H54 (cell line): ENCODE measurements around the gene NCR2.
A peak's percentile ranks its signal among the peaks of the same experiment; 100 is the strongest.

Source experiments
- DNase-seq: peaks from one replicate; pipeline ENCODE4 v3.0.0; 2011; ENCODE audit warnings: low spot score, mixed read lengths; ENCODE audit not compliant: insufficient read length
- FAIRE-seq: peaks from 3 replicates; lab custom pipeline; 2011; peaks lifted over from hg19 to GRCh38; lab: Jason Lieb, UNC
- POLR2A ChIP-seq: IDR thresholded peaks from 2 replicates; pipeline ENCODE4 v1.6.1; 2011; ENCODE audit warnings: low read depth, mild to moderate bottlenecking, low read length

Gene NCR2

DNA sequence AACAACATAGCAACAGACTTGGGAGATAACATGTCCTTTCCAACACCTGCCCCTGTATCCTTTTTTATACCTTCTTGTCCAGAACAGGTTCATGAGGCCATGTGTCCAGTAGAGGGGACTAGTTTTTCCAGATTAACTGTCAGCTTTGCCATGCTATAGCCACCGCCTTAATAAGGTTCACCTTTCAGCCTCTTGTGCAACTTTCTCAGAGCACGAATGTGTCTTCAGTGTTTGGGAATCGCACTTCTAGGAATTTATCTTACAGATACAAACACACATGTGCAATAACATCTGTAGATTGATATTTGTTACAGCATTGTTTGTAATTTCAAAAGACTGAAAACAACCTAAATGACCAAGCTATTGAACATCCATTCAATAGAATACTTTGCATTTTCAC, 21.4 kb downstream of the NCR2 start:
- no peak for TF ChIP-seq POLR2A
- FAIRE-seq: no peak

DNA sequence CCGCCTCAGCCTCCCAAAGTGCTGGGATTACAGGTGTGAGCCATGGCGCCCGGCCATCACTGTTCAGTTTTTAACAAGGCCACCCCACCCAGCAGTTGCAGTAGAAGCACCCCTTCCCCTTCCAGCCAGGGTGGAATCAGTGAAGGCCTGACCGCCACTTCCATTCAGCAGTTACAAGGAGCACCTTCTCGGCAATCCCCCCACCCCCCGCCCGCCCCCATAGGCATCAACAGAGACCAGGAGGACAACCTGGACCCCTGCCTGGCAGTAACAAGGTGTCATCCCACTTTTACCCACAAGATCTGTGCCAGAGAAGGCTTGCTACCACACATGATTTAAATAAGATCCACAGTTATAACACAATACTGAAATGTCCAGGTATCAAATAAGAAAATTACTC, 23.1 kb downstream of the NCR2 start:
- FAIRE-seq: no peak
- no peak for DNase-seq
- TF ChIP-seq POLR2A: no peak

More for the DNA sequence above, 21.4 kb downstream of the NCR2 start:
- DNase-seq: no peak

DNA sequence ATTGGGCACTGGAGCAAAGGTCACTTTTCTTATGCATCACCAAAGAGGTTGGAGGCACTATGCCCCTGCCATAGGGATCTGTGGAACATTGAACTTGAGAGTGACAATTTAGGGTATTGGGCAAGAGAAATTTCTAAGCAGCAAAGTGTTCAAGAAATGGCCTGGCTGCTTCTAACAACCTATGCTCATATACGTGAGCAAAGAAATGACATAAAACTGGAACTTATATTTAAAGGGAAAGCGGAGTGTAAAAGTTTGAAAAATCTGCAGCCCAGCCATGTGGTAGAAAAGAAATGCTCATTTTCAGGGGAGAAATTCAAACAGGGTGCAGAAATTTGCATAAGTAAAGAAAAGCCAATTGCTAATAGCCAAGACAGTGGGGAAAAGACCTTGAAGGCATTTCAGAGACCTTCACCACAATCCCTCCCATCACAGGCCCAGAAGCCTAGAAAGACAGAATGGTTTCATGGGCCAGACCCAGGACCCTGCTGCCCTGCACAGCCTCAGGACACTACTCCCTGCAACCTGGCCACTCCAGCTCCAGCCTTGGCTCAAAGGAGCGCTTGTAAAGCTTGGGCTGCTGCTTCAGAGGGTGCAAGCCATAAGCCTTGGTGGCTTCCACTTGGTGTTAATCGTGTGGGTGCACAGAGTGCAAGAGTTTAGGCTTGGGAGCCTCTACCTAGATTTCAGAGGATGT, 24.4 kb downstream of the NCR2 start:
- FAIRE-seq (no peak), DNase-seq (no peak)
- no peak for TF ChIP-seq POLR2A

DNA sequence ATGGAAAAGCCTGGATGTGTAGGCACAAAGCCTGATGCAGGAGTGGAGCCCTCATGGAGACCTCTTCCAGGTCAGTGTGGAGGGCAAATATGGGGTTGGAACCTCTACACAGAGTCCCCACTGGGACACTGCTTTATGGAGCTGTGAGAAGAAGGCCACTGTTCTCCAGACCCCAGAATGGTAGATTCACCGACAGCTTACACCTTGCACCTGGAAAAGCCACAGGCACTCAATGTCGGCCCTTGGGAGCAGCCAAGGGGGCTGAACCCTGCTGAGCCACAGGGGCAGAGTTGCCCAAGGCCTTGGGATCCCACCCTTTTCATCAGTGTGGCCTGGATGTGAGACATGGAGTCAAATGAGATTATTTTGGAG, 24.9 kb downstream of the NCR2 start:
- TF ChIP-seq POLR2A: no peak
- DNase-seq: no peak
- no peak for FAIRE-seq

DNA sequence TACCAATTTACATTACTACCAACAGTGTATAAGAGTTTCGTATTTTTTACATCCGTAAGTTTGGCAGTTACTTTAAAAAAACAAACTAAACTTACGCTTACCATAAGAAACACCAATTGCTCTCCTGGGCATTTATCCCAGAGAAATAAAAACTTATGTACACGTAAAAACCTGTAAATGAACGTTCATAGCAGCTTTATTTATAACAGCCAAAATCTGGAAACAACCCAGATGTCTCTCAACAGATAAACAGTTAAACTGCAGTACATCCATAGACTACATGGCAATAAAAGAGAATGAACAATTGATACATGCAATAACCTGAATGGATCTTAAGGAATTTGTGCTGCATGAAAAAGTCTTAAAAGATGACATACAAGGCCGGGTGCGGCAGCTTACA, 30.7 kb downstream of the NCR2 start:
- DNase-seq (no peak), FAIRE-seq (no peak)
- no peak for TF ChIP-seq POLR2A

DNA sequence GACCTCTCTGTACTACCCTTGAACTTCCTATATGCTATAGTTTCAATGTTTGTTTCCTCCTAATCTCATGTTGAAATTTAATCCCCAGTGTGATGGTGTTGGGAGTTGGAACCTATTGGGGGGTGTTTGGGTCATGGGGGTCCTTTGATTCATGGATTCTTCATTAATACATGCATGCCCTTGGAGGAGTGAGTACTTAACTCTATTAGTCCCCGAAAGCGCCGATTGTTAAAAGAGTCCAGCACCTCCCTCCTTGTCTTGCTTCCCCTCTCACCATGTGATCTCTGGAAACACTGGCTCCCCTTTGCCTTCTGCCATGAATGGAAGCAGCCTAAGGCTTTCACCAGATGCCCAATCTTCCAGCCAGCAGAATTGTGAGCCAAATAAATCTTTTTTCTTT, 31.7 kb downstream of the NCR2 start:
- no peak for FAIRE-seq
- no peak for TF ChIP-seq POLR2A

DNA sequence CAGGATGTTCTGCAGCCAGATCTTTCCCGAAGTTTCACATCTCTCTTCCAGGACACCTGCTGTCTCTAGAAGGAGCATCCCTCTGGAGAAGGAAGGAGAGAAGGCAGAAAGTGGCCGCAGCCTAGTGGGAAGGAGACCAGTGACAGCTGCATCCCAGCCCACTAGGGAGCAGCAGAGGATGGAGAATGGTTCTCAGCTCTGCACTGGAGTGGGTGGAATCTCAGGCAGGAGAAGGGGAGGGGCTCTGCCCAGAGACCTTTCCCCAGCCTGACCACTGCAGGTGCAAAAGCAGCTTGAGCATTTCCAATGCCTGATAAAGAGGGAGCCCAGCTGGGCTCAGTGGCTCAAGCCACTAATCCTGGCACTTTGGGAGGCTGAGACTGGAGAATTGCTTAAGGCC, 32.3 kb downstream of the NCR2 start:
- FAIRE-seq (no peak), DNase-seq (peak; percentile 66)

More for the DNA sequence above, 31.7 kb downstream of the NCR2 start:
- DNase-seq: no peak

DNA sequence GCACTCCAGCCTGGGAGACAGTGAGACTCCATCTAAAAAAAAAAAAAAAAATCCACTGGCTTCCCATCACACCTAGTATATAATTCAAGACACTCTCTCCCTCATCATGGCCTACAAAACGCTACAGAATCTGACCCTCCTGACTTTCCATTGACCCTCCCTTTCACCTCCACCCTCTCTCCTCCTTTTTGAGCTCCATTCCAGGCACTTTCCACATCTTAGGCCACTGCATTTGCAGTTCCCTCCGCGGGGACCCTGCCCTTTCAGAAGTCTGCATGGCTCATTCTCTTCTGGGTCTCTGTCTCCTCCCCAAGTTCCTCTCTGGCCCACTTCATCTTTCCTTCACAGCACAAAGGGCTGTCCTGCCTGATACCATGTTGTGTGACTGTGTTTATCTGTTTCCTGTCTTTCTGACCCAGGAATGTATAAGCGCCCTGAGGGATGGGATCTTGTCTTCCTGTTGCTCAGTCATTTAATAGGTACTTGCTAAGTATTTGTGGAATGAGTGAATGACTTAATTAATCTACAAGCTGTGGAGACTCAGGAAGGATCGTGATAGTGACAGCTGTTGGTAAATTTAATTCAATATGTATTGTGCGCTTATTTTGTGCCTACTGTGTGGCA, 35.2 kb downstream of the NCR2 start:
- TF ChIP-seq POLR2A: no peak
- FAIRE-seq (no peak), DNase-seq (no peak)

More for the DNA sequence above, 32.3 kb downstream of the NCR2 start:
- no peak for TF ChIP-seq POLR2A

DNA sequence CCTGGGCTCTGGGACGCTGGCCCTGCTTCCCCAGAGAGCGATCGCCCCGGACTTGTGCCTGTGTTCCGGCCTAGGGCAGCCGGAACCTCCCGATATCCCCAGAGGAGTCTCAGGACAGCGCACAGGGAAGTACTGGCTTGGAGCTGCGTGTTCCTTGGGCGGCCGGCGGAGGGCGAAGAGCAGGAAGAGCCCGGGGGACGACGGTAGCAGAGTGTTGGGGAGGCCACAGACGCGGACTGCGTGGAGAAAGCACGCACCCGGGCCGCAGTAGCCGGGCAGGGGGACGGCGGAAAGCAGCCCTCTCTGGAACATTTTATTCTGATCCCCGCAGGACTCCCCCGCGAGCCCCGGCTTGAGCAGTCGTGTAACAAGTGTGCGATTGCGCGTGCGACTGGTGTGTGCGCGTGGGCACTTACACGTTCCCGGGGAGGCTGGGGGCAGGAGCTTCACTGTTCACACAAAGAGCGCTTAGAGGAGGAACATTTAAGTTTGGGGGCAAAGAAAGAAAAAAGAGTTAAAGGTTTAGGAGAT, 36.1 kb downstream of the NCR2 start:
- DNase-seq (no peak), FAIRE-seq (no peak)
- TF ChIP-seq POLR2A: no peak

DNA sequence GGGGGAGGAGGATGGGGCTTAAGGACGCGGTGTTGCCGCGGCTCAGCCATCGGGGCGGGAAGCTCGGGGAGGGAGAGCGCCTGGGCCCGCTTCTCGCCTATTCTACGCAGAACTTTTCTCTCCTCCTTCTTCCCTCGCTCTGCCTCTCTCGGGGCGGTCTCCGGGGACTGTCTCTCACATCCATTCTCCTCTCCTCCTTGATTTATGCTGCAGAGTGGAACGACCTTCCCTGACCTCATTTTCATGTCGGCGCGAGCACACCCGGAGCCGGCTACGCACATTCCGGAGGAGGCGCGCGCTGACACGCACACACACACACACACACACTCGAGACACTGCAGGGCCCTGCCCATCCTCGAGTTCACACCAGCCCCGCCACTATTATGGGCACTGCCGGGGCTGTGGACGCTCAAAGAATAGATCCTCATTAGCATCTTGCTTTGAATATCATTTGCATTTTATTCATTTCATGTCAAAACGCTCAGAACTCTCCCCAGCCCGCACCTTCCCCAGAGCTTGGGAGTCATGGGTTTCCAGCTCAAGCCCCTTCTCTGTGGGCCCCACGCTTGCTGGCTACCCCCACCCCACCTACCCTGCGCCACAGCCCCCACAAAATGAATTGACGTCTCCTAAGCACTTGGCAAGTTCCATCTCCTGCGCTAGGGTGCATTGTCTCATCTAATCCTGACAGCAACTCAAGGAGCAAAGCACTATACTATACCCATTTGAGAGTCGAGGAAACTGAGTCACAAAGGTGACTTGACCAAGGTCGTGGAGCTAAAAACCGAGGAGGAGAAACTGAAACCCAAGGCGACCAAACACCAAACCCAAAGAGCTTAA, 36.8 kb downstream of the NCR2 start:
- no peak for FAIRE-seq
- no peak for TF ChIP-seq POLR2A
- no peak for DNase-seq

DNA sequence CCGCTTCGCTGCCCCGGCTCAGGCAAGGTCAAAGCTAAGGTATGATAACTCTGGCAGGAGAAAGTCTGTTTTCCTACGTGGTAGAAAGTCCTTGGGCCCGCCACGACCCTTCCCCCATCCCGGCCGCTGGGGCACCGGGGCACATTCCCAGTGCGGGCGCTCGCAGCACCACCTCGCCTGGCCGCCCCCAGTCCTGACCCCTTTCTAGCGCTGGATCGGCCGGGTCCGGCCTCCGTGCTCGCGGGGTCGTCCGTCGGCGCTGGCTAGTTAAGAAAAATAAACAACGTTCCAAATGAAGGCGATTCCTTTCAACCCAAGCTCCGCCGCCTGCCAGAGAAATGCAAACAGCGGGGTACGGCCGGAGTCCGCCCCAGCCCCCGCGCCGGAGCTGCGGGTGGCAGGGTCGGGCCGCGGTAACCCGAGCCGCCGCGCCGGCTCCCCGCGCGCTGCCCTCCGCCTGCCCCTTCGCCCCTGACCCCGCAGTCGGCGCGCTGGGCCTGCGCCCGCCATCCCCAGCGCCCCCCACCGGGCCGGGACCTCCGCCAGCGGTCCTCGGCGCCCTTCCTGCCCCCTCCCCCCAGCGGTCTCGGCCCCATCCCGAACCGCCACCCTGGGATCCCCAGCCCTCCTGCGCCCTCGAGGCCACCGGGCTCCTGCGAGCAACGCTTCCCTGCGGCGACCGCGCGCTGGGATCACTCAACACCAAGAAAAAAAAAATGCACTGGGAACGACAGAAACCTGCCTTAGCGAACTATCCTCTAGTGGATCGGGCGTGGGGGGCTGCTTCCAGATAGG, 37.6 kb downstream of the NCR2 start:
- no peak for FAIRE-seq
- DNase-seq: no peak
- no peak for TF ChIP-seq POLR2A

DNA sequence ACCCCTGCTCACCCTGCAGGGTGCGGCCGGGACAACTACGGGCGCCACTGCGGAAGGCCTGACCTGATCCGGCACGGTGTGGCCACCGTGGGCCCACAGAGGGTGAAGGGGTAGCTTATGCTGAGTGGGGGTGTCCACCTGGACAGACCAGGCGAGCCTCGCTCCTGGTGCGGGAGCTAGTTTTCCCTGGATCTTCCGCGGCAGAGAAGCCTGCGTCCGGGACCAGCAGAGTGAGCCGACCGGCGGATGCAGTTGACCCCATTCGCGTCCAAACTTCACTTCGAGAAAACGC, 38.2 kb downstream of the NCR2 start:
- DNase-seq (no peak), FAIRE-seq (no peak)

DNA sequence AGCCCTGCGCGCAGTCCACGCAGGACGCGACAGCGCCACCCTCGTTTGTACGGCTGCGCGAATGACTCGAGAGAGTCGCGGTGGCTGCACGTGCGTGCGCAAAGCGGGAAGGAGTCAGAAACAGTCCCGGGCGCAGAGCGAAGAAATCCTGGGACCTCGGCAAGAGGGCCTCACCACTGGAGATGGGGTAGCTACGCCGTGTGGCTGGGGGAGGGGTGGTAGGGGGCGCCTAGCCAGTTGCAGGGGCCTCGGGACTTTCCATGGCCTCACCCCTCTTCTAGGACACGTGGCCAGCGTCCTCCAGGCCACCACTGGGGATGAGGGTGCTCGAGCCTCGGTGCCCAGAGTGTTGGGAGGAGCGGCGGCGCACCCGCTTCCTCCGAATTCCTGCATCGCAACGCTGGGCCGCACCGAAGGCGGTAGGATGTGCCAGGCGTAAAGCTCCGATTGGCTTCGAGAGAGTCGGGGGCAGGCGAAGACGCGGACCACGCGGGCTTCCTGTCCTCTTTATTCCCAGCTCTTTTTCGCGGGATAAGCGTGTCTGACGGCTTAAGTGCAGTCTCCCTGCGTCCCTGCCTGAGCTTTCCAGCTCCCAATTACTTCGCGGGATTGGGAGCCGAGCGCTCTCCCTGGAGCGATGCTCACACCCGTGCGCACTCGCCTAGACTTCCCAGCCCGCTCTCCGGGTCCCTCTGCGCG, 38.7 kb downstream of the NCR2 start:
- DNase-seq: no peak
- TF ChIP-seq POLR2A: no peak
- no peak for FAIRE-seq

More for the DNA sequence above, 38.2 kb downstream of the NCR2 start:
- TF ChIP-seq POLR2A: no peak
